C1 segment of cervical spinal cord (tissue), 14 donors: Measurements from ENCODE around the gene PAPPA.

Experiments used
- DNase-seq, 14 donors: peaks; one replicate each; lab custom pipeline; 2025; lab: John Stamatoyannopoulos, UW

Gene PAPPA

GRCh38 chr9:116417464-116417863, 263.9 kb downstream of the PAPPA start:
- no peak for DNase-seq

DNA sequence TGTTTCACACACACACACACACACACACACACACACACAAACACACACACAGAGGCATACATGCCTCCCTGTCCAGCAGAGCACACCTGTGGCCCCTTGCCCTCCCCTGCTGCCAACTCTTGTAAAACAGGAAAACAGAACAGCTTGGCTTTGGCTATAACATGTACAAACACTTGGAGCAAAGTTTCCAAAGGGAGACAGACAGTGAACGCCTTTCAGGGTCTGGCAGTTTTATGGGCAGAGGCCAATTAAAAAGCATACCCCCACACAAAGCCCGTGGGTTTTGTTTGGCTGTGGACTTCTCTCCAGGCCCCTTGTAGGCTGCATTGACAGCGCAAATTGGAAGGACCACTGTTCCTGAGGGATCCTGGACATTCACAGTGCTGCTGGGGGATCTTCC, 265.6 kb downstream of the PAPPA start:
- DNase-seq = no peak

- no peak for DNase-seq
Observed at GRCh38 chr9:116420993-116421538, 267.5 kb downstream of the PAPPA start.

DNA sequence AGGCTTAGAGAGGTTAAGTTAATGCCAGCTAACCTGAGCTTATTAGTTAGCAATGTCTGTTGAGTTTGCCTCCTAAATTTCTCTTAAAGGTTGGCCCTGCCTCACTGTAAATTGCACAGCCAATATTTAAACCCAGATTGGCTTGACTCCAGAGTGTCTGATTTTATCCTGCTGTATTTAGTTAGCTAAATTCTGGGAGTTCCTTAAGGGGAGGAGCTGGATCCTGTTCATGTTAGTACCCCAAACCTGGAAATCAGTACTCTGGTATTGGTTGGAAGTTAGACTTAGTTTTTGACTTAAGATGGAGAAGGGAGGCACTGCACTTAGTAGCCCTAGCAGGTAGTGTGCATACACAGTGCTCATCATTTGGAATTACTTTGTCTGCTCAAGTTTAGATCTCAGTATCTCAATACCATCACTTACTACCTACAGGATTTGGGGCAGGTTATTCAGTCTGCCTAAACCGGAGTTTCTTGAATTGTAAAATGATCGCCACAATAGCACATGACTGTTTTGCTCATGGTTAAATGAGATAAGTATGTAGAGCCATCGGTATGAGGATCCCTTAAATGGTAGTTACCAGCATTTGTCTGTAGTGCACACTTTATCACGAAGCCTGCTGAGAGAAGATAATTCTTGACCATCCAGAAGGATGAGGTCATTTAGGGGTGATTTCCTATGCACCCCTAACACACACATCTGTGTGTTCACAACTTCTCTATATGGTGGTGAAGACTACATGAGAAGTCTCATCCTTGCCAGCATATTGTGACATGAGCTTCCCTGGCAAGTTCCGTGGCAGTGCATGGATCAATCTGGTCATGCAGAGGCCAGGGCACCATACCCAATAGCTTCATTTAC, 268.8 kb downstream of the PAPPA start:
- DNase-seq = no peak

DNA sequence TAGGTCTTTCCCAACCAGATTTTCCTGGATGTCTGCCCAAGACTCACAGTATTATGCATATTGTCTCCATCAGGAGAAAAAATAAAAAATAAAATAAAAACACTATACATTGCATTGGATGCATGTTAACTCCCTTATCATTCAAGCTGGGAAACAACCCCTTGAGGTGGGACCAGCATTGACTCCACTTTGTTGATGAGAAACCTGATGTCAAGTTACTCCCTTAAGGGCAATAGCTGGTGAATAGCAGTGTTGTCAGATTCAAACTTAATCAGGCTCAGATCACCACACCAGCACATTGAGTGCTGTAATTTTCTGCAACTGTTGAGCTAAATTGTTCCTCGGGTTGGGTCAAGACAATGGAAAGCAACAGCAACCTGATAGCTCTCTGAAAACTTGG, 269.6 kb downstream of the PAPPA start:
- DNase-seq = no peak

- DNase-seq = no peak
Observed at GRCh38 chr9:116425244-116425643, 271.7 kb downstream of the PAPPA start.

- DNase-seq = no peak
Observed at GRCh38 chr9:116430849-116431248, 277.3 kb downstream of the PAPPA start.

DNA sequence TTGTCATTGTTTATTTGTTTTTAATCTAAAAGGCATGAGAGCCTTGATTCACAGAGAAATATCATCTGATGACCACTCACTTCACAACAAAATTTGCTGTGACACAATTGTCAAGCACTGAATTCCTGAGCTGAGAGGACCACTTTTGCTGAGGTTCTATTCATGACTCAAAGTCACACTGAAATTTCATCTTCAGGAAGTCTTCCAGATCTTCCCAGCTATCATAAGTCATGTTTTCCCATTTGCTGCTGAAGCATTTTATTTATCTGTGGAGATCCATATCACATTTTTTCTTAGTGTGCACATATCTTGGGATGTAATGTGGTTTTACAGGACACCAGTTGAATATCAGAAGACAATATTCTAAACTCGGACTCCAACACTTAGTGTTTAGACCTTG, 278.5 kb downstream of the PAPPA start:
- DNase-seq = no peak

- no peak for DNase-seq
Observed at GRCh38 chr9:116434314-116434713, 280.7 kb downstream of the PAPPA start.

GRCh38 chr9:116435706-116436105, 282.1 kb downstream of the PAPPA start:
- no peak for DNase-seq

DNA sequence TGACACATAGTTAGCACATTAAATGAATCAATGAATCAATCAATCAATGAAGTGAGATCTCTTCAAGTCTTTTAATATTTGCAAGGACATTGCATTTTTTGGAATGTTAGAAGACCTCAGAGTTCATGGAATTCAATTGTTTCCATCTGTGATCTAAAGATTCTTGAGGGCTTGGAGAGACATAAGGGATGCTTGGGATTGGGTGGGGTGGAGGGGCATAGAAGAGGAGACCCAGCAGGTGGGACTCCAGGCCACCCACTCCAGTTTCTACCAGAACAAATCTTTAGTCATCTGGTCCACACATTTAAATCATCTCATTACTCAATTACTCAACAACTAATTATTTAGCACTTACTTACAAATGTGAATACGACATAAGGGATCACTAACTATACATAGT, 282.5 kb downstream of the PAPPA start:
- DNase-seq = no peak

GRCh38 chr9:116437411-116438370, 284.1 kb downstream of the PAPPA start:
- DNase-seq = no peak

- DNase-seq = no peak
Observed at GRCh38 chr9:116442528-116442927, 288.9 kb downstream of the PAPPA start.

DNA sequence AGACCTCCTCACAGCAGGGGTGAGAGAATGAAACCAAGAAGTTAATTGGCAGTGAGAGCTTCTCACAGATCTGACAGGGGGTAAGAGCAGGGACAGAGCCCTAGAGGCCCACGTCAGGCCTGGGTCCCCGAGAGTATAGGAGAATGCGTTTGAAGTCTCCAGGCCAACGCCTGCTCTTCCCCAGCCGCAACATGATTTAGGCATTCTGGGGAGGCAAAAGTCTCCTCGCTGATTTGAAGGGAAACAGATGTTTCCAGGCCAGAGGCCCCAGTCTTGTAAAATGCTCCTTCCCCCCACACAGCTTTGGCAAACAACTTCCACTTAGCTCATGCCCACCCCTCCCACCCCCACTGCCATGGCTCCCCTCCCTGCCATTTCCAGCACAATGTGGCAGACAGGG, 294.3 kb downstream of the PAPPA start:
- no peak for DNase-seq

DNA sequence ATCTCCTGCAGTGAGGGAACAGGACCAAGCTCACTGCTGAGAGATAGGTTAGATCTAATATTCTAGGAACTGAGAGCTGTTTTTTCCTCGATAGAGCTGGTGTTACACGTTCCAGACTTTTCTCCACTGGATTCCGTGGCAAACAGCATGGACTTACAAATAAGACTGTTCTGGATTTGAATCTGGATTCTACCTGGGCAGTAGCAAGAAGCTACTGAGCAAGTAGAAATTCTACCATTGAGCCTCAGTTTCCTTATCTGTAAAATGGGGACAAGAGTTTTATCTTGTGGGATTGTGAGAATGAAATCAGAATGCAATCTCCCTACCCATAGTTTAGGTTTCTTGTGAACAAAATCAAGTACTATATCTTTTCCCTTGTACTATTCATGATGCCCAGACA, 294.8 kb downstream of the PAPPA start:
- no peak for DNase-seq

DNA sequence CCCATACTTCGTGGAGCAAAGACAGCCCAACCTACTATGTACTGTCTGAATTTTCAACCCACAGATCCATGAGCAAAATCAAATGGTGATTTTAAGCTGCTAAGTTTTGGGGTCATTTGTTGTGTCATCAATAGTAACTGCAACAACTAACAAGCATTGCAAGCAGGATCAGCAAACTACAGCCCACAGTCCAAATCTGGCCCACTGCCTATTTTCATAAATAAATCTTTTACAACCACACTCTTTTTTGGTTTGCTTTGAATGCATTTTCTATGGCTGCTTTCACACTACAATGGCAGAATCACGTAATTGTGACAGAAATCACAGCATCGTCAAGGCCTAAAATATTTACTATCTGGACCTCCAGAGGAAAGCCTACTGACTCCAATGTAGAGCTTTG, 296.4 kb downstream of the PAPPA start:
- no peak for DNase-seq

DNA sequence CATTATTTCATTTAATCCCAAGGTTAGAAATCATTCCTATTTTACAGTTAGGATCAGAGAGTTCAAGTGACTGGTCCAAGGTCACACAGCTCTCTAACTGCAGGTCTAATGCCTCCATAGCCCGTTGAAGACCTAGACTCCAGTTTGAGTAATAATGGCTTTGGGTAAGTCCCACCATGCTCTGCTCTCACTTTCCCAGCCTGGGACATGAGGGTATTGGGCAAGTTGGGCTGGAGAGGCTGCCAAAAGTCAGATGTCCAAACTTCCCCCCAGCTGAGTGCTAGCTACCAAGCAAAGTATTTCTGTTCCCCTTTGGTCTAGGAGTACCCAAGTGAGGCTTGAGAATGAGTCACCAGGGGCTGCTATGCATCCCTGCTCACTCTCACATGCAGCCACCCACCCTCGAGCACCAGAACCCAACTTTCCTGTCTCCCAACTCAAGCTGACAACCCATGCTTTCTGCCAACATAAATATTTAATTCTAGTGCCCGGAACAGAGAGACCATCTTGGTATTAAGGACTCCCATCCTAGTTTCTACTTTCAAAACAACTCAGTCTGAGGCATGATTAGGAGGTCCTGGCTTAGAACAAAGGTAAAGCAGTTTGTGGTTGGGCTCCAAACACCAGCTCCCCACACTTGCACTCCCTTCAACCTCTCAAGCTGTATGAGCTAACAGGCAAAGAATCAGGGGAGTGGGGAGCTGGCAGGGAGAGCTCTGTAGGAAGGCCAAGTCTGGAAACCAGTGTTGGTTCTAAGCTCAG, 297.0 kb downstream of the PAPPA start:
- DNase-seq = no peak

DNA sequence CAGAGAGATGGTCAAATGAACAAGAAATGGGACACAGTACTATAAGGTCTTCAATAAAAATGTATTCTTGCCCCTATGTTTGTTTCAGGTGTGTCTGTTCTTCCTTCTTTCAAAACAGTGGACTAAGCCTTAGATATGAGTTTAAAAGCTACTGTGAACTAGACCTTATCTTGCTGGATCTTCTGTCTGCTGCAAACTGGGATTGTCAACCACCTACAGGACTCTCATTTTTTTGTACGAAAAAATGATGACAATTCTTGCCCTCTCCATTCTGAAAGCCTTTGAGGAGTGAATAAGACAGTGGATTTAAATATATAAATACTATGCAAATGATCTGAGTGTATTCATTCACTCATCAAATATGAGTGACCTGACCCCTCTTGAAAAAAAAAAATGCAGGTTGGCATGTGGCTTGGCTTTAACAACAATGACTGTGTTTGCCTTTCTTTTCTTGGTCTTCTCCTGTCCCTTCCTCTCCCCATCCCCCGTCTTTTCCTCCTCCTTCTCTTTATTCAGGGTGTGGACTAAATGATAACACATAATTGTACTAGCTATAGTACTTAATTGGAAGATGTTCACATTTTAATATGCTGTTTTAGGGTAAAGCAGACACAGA, 298.0 kb downstream of the PAPPA start:
- no peak for DNase-seq
